HCT116 (cell line): Measurements from ENCODE around the gene RAP1GAP2. TPM values are rescaled to one million over a fixed set of nuclear protein-coding genes. Genes with fewer than 3 reads are reported as not detected.
A peak's percentile ranks its signal among the peaks of the same experiment; 100 is the strongest.

ENCODE experiments used
- ATAC-seq: fragments of 200-7000 bp; cut with Tn5 transposase; 2 replicates; pipeline ENCODE4 v1.9.1; 2020; ENCODE audit warnings: mild to moderate bottlenecking, moderate library complexity
- BruUV-seq: library from RNA; stranded (reverse); fragments of 400-500 nt; replicated peaks from 2 replicates; lab custom pipeline; 2021; lab: Mats Ljungman, UMichigan
- CTCF ChIA-PET: fragments of 300-600 bp; sonication (Branson Sonifier 250); formaldehyde crosslinking; loops from one replicate; lab custom pipeline; 2021; ENCODE audit warnings: antibody characterized with exemption; lab: Charles Lee
- POLR2A ChIA-PET: fragments of 300-600, 350-600 bp; sonication (Branson Sonifier 250); formaldehyde crosslinking; loops from one replicate; lab custom pipeline; 2021; ENCODE audit warnings: antibody characterized with exemption; lab: Charles Lee
- RAD21 ChIA-PET, 2 experiments: fragments of 300-600 bp; sonication (Branson Sonifier 250); formaldehyde crosslinking; loops; one replicate each; lab custom pipeline; 2023; ENCODE audit warnings: low total read pairs in 2 of 2; ENCODE audit not compliant: uncharacterized antibody in 2 of 2, unreplicated experiment in 2 of 2, low non-redundant PET in 1 of 2; lab: Charles Lee
- DNase-seq: peaks from one replicate; pipeline ENCODE4 v3.0.0-alpha.2; 2010; ENCODE audit warnings: low read depth, low spot score
- H2AFZ ChIP-seq: fragments of 200-600 bp; shearing (Covaris generic), sonication (generic); 2 replicates; pipeline ENCODE4 v1.6.1; 2017; ENCODE audit warnings: low read depth, mixed run types, mixed read lengths, antibody characterized with exemption, low read length; ENCODE audit not compliant: poor library complexity, severe bottlenecking
- H3K27ac ChIP-seq: 2 replicates; pipeline ENCODE4 v1.5.1; 2012; ENCODE audit warnings: low read depth, low read length
- H3K27me3 ChIP-seq: fragments of 200-600 bp; sonication (generic); 2 replicates; pipeline ENCODE4 v1.6.1; 2016; ENCODE audit warnings: mixed run types, low read length, mixed read lengths; ENCODE audit not compliant: insufficient read depth
- H3K36me3 ChIP-seq, 2 experiments: fragments of 200-500 bp in 1 of 2; fragments of 200-600 bp in 1 of 2; sonication (Bioruptor generic) in 1 of 2; sonication (generic) in 1 of 2; 2 replicates each; pipeline versions ENCODE4 v1.5.1 to v1.6.1; 2014 to 2016; ENCODE audit warnings: low read length in 2 of 2, inconsistent platforms in 1 of 2, mixed read lengths in 1 of 2, mixed run types in 1 of 2; ENCODE audit not compliant: insufficient read depth in 2 of 2, control insufficient read depth in 1 of 2
- H3K4me1 ChIP-seq, 2 experiments: fragments of 200-600 bp in 1 of 2; sonication (generic) in 1 of 2; 2 replicates each; pipeline versions ENCODE4 v1.5.1 to v1.6.1; 2012 to 2017; ENCODE audit warnings: low read length in 2 of 2, inconsistent platforms in 1 of 2, mild to moderate bottlenecking in 1 of 2, mixed read lengths in 1 of 2, mixed run types in 1 of 2, moderate library complexity in 1 of 2; ENCODE audit not compliant: insufficient read depth in 2 of 2, control insufficient read depth in 1 of 2
- H3K4me2 ChIP-seq: fragments of 200-600 bp; sonication (generic); 2 replicates; pipeline ENCODE4 v1.6.1; 2017; ENCODE audit warnings: mixed run types, low read length, mixed read lengths
- H3K4me3 ChIP-seq, 2 experiments: fragments of 200-600 bp in 1 of 2; sonication (generic) in 1 of 2; replicated peaks in 1 of 2; 2 replicates each; pipeline ENCODE4 v1.5.1; 2011 to 2016; ENCODE audit warnings: low read length in 2 of 2, control low read depth in 1 of 2, low read depth in 1 of 2, mild to moderate bottlenecking in 1 of 2, mixed read lengths in 1 of 2, mixed run types in 1 of 2
- H3K79me2 ChIP-seq: fragments of 200-600 bp; sonication (generic); 2 replicates; pipeline ENCODE4 v1.6.1; 2017; ENCODE audit warnings: mild to moderate bottlenecking, mixed run types, low read length, moderate library complexity, mixed read lengths; ENCODE audit not compliant: insufficient read depth
- H3K9ac ChIP-seq: fragments of 200-600 bp; sonication (generic); 2 replicates; pipeline ENCODE4 v1.6.1; 2016; ENCODE audit warnings: low read length, mixed read lengths
- H3K9me2 ChIP-seq: fragments of 200-600 bp; sonication (generic), shearing (Covaris generic); 2 replicates; pipeline ENCODE4 v1.6.1; 2017; ENCODE audit warnings: mixed run types, mild to moderate bottlenecking, moderate library complexity; ENCODE audit not compliant: insufficient read depth
- H3K9me3 ChIP-seq, 2 experiments: fragments of 200-500 bp in 1 of 2; fragments of 200-600 bp in 1 of 2; sonication (Bioruptor generic) in 1 of 2; sonication (generic) in 1 of 2; 2 replicates each; pipeline ENCODE4 v1.6.1; 2014 to 2017; ENCODE audit warnings: low read length in 2 of 2, mixed read lengths in 2 of 2, inconsistent platforms in 1 of 2, low read depth in 1 of 2, mild to moderate bottlenecking in 1 of 2, mixed run types in 1 of 2, moderate library complexity in 1 of 2; ENCODE audit not compliant: control insufficient read depth in 1 of 2, insufficient read depth in 1 of 2
- H4K20me1 ChIP-seq: fragments of 200-600 bp; sonication (generic), shearing (Covaris generic); 2 replicates; pipeline ENCODE4 v1.6.1; 2017; ENCODE audit warnings: mixed run types, mild to moderate bottlenecking, moderate library complexity; ENCODE audit not compliant: insufficient read depth
- CBX3 ChIP-seq: IDR thresholded peaks from 2 replicates; pipeline ENCODE4 v1.6.1; 2012; ENCODE audit warnings: low read depth
- CEBPB ChIP-seq: IDR thresholded peaks from 2 replicates; pipeline ENCODE4 v1.6.1; 2012; ENCODE audit warnings: low read depth
- CTCF ChIP-seq, 3 experiments: fragments of 200-600 bp in 1 of 3; sonication (generic) in 1 of 3; IDR thresholded peaks in 2 of 3; conservative IDR thresholded peaks in 1 of 3; 2 replicates each; pipeline ENCODE4 v1.5.1; 2012 to 2017; ENCODE audit warnings: low read depth in 2 of 3, low read length in 2 of 3, antibody characterized with exemption in 1 of 3, borderline replicate concordance in 1 of 3, control low read depth in 1 of 3, mild to moderate bottlenecking in 1 of 3, mixed read lengths in 1 of 3, mixed run types in 1 of 3, moderate library complexity in 1 of 3; ENCODE audit not compliant: insufficient read depth in 1 of 3
- EZH2 ChIP-seq: fragments of 200-600 bp; sonication (generic); IDR thresholded peaks from 2 replicates; pipeline ENCODE4 v1.6.1; 2017; ENCODE audit warnings: antibody characterized with exemption, mixed run types
- RAD21 ChIP-seq: IDR thresholded peaks from 2 replicates; pipeline ENCODE4 v1.6.1; 2012; ENCODE audit warnings: low read depth, mild to moderate bottlenecking
- ZFX ChIP-seq: fragments of 450-650 bp; IDR thresholded peaks from 2 replicates; pipeline ENCODE4 v1.6.1; 2017
- intact Hi-C: fragments of 100-400 bp; cut with micrococcal nuclease; formaldehyde crosslinking; loops from 2 replicates; pipeline ENCODE4 v1.10.0; 2022
- total RNA-seq: library from RNA; stranded (reverse); gene quantifications from one replicate; pipeline ENCODE4 v1.2.1, GENCODE V29; 2021; ENCODE audit not compliant: unreplicated experiment

Gene RAP1GAP2
- total RNA-seq, 1 experiment from 2014 or later, result 54.6 TPM

- H3K27ac ChIP-seq, result no peak overlapping the region
- ChIA-PET CTCF (no interaction called here), POLR2A (interaction anchor here (0.7 kb wide), 1 partner anchor 632 kb away, joined by 3 read pairs; no protein-coding TSS in a partner anchor), RAD21 (no interaction called here)
- no peaks in the 10 kb centered on the region for H3K27me3 ChIP-seq
- H3K9ac ChIP-seq, result no peak overlapping the region
- intact Hi-C loops, result loop anchor here (10.0 kb wide), 1 partner anchor 491 kb away; no protein-coding TSS in a partner anchor
- H4K20me1 ChIP-seq, result no peaks in the 10 kb centered on the region
- H3K79me2 ChIP-seq, result no peaks in the 10 kb centered on the region
- DNase-seq (no peak), ATAC-seq (peak; percentile 37; the same call in 1 of the 2 replicates)
- no TSS peak for BruUV-seq
- H3K36me3 ChIP-seq, result no peaks in the 10 kb centered on the region
- no peaks in the 10 kb centered on the region for H3K9me2 ChIP-seq
- peaks cover 0 to 6% of the 10 kb centered on the region in 2 experiments; a peak in 1 of 4 replicates for H3K4me1 ChIP-seq
- peaks cover 5 to 17% of the 10 kb centered on the region in 2 experiments; a peak in 2 of 4 replicates for H3K9me3 ChIP-seq
- peak; percentile 90; the same call in 1 of the 2 replicates for TF ChIP-seq CBX3
- TF ChIP-seq CEBPB, result no peak
- no peak for TF ChIP-seq ZFX
- TF ChIP-seq RAD21, result peak; percentile 21; the same call in 1 of the 2 replicates
- peak in 2 of 3 experiments; percentile 66 to 67; a peak in 4 of 6 replicates for TF ChIP-seq CTCF (IDR thresholded peaks at IDR 0.05 in 2 of 3, conservative IDR thresholded peaks at IDR 0.05 in 1 of 3; ENCODE audit: borderline replicate concordance in 1 of 3, insufficient read depth in 1 of 3, low read depth in 2 of 3, low read length in 2 of 3)
- TF ChIP-seq EZH2, result no peak
- H3K4me2 ChIP-seq, result no peak overlapping the region
- H3K4me3 ChIP-seq, result no peak overlapping the region
- H2AFZ ChIP-seq, result no peak overlapping the region
Observed at GRCh38 chr17:3043737-3044365, 247.6 kb downstream of the RAP1GAP2 start.

GRCh38 chr17:3046753-3047152, 250.5 kb downstream of the RAP1GAP2 start:
- Histone ChIP-seq H3K4me1 (peaks cover 5 to 17% of the 10 kb centered on the region in 2 experiments; a peak in 3 of 4 replicates), H3K27ac (no peak overlapping the region), H3K9ac (no peak overlapping the region), H2AFZ (no peak overlapping the region), H3K9me3 (peaks cover 5 to 17% of the 10 kb centered on the region in 2 experiments; a peak in 2 of 4 replicates), H3K79me2 (no peaks in the 10 kb centered on the region), H3K4me2 (no peak overlapping the region), H3K27me3 (no peaks in the 10 kb centered on the region), H3K9me2 (no peaks in the 10 kb centered on the region), H4K20me1 (no peaks in the 10 kb centered on the region), H3K4me3 (no peak overlapping the region), H3K36me3 (no peaks in the 10 kb centered on the region)
- CTCF ChIA-PET, result no interaction called here
- no TSS peak for BruUV-seq
- ATAC-seq, result no peak
- no peak for TF ChIP-seq CBX3
- RAD21 ChIA-PET, result no interaction called here
- no peak for DNase-seq
- POLR2A ChIA-PET, result no interaction called here
- intact Hi-C loops, result loop anchor here (5.0 to 10.0 kb wide), 2 partner anchors 488 to 601 kb away; no protein-coding TSS in a partner anchor
